EL (cell line): ENCODE results near the gene ABCA8.

ENCODE experiments used
- DNase-seq: peaks from one replicate; pipeline ENCODE4 v3.0.0-alpha.2; 2016

ABCA8 gene

DNA sequence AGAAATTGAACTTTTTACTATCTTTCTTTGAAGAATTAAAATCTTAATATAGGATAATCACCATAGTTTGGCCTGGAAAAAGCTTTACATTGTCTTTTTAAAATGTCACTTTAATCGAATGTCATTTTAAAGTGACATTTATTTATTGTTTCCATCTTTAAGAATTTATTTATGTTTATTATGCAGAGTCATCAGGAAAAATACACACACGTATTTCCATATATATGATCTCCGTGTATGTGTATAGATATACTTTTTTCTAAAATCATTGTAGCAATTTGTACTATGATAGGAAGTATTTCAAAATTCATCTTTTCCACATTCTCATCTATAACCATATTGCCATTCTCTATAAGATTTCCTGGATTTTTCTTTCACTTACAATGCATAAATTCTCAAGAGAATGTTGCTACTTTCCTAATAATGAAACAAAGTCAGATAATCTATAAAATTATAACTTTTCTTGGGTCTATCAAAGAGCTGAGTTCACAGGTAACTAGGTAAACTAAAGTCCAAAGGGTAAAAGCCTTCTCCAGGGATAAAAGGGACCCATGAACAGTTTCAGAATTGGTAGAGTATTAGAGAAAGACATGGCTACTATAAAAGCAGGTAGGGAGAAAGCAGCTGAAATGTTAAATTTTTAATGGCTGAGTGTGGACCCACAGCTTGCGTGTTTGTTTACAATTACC, 11.9 kb downstream of the ABCA8 start:
- no peak for DNase-seq

- no peak for DNase-seq
Observed at GRCh38 chr17:68942389-68942788, 12.8 kb downstream of the ABCA8 start.

- no peak for DNase-seq
Observed at GRCh38 chr17:68941761-68942160, 13.4 kb downstream of the ABCA8 start.

DNA sequence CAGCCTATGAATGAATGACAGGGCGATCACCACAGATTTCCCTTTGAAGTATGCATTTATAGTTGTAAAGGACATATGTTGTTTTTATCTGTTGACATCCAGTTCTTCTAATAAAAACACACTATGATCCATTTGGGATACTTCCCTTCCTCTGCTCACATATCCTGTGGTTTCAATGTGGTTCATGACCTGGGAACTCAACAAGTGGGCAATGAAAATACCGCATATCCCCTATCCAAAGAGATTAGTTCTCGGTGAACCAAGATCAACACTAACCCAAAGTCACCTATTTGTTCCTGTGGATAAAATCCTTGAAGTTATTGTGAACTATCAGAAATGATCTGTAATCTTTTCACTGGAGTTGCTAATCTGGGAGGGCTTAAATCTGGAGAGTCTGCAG, 16.0 kb downstream of the ABCA8 start:
- DNase-seq = no peak

DNA sequence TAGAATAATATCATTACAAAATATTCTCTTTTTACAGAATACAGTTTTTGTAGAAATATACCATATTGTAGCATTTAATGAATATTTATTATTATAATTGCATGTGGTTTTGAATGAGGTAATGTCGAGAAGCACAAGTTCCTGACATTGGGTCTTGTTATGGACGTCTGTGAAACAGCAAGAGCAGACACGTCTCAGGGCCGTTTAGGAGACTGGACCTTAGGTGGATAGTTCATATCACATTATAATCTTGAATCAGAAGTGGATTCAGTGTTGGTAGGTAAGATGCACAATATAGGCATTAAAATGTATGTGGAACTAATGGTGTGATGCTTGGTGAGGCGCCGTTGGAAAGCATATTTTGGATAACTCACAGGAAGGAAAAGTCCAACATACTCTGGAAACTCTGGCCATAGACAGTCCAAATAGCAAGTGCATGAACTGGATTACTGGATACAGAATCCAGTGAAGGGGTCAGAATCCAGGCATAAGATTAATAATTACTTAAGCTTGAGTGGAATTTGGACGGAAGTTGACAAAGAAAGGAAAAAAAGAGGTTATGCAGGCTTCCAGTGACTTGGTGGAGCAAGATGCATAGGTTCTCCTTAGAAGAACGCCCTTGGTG, 17.2 kb downstream of the ABCA8 start:
- no peak for DNase-seq

GRCh38 chr17:68927516-68927915, 27.7 kb downstream of the ABCA8 start:
- DNase-seq = no peak

GRCh38 chr17:68924793-68925720, 30.1 kb downstream of the ABCA8 start:
- no peak for DNase-seq

DNA sequence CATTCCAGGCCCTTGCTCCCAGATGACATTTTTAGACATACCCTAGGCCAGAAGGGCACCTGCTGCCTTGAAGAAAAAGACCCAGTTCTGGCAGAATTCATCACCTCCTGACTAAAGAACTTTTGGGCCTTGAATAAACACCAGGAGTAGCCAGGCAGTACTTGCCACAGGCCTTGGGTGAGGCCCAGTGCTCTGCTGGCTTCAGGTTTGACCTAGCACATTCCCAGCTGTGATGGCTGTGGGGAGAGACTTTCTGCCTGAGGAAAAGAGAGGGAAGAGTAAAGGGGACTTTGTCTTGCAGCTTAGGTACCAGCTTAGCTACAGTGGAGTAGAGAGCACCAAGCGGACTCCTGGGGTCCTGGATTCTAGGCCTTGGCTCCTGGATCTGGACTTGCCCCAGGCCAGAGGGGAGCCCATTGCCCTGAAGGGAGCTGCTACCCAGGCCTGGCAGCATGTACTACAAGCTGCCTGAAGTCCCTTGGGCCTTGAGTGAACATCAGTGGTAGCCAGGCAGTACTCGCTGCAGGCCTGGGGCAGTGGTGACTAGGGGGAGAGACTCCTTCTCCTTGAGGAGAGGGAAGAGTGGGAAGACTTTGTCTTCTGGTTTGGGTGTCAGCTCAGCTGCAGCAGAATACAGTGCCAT, 44.3 kb downstream of the ABCA8 start:
- no peak for DNase-seq

DNA sequence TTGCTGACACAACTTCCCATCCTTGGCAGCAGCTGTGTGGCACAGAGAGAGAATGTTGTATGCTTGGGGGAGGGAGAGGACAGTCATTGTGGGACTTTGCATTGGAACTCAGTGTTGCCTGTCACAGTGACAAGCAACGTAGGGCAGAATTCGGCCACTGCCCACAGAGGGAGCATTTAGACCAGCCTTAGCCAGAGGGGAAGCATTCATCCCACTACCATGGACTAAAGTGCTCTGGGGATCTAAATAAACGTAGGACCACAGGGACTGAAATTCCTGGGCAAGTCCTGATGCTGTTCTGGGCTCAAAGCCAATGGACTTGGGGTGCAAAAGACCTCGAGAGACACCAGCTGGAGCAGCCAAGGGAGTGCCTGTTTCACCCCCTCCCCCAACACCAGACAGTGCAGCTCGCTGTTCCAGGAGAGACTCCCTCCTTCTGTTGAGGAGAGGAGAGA, 44.9 kb downstream of the ABCA8 start:
- DNase-seq = peak; percentile 6

DNA sequence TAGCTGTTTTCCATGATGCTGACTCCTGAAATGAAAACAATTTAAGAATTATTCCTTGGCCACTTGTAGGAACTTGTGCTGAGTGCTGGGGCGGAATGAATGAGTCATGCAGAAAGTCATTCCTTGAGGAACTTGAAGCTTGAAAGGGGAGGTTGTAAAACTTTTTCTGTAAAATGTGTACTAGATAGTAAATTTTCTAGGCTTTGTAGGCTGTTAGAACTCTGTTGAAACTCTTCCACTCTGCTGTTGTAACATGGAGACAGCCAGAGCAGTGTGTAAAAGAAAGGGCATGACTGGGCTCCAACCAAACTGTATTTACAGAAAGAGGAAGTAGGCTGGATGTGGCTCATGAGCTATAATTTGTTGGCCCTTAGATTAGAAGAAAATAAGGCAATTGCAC, 46.1 kb downstream of the ABCA8 start:
- DNase-seq = peak; percentile 84

DNA sequence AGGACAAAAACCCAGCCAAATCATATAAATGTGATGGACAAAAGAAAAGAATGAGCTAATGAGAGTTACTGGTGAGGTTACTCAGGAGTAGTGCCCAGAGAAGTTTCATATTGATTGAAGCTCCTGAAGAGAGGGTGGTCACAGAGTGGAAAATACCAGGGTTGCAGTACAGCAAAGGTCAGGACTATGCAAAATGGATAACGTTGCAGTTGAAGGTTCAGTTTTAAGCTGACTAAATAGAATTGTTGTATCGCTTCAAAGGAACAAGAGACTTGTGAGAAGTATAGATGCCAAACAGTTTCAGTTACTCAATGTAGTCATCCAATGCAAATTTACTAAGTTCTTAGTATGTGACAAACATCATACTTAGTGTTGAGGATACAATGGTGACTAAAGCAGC, 47.1 kb downstream of the ABCA8 start:
- no peak for DNase-seq

DNA sequence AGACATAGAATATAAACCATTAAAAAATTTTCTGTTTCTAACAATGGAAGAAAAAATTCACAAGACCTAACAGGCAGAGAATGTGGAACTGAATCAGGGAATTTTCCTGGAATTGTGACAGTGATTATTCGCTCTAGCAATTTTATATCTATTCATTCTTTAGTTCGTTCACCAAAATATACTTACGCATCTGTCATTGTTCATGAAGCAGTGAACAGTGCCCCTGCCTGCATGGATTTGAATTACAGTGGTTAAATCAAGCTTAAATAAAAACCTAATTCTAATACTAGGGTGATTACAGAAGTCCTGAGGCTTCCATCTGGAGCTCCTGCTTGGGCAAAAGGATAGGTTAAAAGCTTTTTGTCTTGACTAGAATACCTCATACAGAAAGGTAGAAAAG, 48.6 kb downstream of the ABCA8 start:
- DNase-seq = no peak

DNA sequence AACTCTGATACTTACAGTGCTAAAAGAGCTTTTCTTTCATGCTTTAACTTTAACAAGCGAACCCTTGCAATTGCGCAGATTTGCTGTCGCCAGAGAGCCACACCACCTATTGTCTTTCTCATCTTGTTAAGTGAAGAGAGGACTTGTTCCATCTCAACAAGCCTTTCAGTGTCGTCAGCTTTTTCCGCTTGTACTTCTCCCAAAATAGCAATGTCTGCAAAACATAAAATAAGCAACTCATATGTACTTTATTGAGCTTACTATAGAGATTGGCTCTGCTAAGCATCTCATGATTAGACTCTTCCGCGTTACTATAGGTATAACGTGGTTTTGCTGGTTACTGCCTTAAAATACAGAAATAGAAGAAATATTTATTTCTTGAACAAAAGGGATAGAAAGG, 51.9 kb downstream of the ABCA8 start:
- DNase-seq = no peak

- no peak for DNase-seq
Observed at GRCh38 chr17:68897557-68897956, 57.6 kb downstream of the ABCA8 start.

DNA sequence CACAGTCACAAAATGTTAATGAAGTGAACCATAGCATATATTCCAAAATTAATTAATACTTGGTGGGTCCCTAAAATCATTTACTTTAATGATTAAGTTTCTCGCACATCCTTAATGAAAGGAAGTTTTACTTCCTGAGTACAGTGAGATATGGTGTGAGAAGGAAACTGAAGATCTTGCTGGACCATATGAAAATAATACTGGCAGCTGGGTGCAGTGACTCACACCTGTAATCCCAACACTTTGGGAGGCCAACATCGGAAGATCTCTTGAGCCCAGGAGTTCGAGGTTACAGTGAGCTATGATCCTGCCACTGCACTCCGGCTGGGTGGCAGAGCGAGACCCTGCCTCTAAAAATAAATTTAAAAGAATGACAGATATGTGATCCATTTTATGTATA, 62.5 kb downstream of the ABCA8 start:
- no peak for DNase-seq

GRCh38 chr17:68892193-68892592, 63.0 kb downstream of the ABCA8 start:
- no peak for DNase-seq

GRCh38 chr17:68886401-68886800, 68.8 kb downstream of the ABCA8 start:
- no peak for DNase-seq

- DNase-seq = no peak
Observed at GRCh38 chr17:68884888-68885287, 70.3 kb downstream of the ABCA8 start.

DNA sequence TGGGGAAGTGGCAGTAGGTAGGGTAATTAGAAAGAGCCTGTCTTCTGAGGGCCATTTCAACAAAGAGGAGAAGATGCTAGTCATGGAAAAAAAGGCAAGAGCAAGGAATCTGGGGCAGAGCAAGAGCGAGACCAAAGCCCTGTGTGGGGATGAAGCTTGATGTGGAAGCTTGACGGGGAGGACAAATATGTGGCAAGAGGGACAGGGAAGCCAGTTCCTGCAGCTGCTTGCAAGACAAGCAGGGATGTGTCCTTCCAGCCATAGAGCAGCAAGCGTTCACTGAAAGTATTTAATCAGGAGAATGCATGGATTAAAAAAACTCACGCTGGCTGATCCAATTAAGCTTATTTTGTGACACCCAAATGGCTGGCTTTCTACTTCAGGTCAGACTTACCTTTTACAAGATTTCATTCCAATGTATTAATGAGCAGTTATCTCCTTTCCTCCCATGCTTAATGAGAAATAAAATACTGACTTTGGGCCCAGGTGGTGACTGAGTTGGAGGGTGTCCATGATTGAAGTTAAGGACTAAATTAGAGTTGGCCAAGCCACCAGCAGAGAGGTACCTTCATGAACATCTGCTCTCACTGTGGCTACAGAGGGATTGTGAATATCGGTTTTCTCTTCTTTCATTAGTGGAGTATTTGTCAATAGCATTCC, 76.8 kb downstream of the ABCA8 start:
- DNase-seq = no peak

GRCh38 chr17:68871447-68871846, 83.7 kb downstream of the ABCA8 start:
- DNase-seq = no peak

- no peak for DNase-seq
Observed at GRCh38 chr17:68870976-68871375, 84.2 kb downstream of the ABCA8 start.

- DNase-seq = no peak
Observed at GRCh38 chr17:68870161-68870826, 84.9 kb downstream of the ABCA8 start.
